GM10266 (cell line): Measurements from ENCODE around the gene RNF8.

Experiments used
- DNase-seq: peaks from one replicate; pipeline ENCODE4 v3.0.0; 2012; ENCODE audit errors: extremely low spot score
- CTCF ChIP-seq: IDR thresholded peaks from 2 replicates; pipeline ENCODE4 v1.5.1; 2012; ENCODE audit warnings: mild to moderate bottlenecking, low read depth; ENCODE audit not compliant: control insufficient read depth, insufficient read depth; ENCODE audit errors: missing control alignments

Gene RNF8

DNA sequence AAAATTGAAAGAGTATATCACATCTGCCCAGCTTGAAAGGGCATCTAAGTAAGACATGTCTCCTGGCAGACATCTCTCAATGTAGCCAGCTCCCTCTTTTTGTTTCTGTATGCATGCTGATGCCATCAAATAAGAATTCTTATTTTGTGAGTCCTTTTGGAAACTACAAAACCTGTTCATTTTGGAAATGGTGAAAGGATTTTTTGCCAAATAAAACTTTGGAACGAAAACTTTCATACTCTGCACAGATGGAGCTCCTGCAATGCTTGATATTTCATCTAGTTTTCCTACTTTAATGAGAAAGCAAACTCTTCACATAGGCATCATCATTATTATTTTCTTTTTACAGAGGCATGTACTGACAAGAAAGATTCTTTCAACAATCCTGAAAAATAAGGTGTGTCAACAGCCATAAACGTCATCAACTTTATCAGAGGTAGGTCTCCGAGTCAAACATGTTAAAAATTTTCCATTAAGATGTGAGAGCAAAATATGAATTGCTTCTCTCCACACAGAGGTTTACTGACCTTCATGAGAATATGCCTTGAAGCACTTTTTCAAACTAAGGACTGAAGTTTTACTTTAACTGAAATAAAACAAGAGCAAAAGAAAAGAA is 53.1 kb downstream of the RNF8 start:
- no peak for DNase-seq
- no peak for TF ChIP-seq CTCF

DNA sequence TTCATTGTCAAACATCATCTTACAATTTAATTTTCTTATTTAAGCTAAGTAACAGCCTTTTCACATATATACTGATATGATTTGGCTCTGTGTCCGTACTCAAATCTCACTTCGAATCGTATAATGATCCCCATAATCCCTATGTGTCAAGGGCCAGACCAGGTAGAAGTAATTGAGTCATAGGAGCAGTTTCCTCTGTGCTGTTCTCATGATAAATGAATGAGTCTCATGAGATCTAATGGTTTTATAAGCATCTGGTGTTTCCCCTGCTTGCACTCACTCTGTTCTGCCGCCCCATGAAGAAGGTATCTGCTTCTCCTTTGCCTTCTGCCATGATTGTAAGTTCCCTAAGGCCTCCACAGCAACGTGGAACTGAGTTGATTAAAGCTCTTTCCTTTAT is 54.2 kb downstream of the RNF8 start:
- no peak for DNase-seq
- TF ChIP-seq CTCF: no peak

DNA sequence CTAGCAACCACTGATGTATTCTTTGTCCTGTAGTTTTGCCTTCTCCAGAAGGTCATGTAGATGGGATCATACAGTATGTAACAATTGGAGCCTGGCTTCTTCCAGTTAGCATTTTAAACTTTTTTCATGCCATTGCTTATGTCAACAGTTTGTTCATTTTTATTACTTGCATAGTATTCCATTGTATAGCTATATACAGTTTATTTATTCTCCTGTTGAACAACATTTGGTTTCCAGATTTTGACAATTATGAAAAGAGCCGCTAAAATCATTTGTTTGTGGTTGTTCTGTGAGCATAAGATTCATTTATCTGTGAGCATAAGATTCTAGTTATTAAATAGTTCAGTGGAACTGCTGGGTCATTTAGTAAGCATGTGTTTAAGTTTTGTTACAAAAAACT is 55.7 kb downstream of the RNF8 start:
- no peak for DNase-seq
- no peak for TF ChIP-seq CTCF

DNA sequence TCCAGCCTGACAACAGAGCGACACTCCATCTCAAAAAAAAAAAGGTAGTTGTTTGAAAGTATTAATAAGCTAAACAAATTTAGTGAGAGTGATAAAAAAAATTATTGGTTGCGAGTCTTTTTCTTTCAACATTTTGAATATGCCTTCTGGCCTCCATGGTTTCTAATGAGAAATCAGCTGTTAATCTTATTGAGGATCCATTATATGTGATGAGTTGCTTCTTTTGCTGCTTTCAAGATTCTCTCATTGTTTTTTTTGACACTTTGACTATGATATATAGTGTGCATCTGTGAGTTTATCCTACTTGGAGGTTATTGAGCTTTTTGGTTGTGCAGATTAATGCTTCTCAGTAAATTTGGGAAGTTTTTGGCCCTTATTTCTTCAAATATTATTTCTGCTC is 63.6 kb downstream of the RNF8 start:
- DNase-seq: no peak
- no peak for TF ChIP-seq CTCF

DNA sequence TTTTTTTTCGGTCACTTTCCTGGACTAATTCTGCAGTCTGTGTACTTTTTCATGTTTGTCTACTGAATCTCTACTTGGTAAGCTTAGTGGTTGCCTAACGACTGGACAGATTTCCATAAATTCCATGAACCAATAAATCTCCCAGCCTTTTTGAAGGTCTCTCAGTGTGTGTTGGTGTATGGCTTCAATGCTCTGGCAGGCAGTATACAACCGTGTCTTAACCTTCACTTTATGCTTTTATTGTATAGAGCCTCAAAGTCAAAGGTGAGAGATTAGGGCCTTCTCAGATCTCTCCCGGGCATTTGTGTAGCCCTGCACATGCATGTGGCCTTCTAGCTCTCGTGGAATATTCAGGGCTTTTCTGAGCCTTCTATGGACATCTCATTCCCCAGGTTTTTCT is 64.9 kb downstream of the RNF8 start:
- no peak for DNase-seq
- no peak for TF ChIP-seq CTCF

- DNase-seq: no peak
- no peak for TF ChIP-seq CTCF
These were observed 72.5 kb downstream of the RNF8 start for GRCh38 chr6:37426058-37426944.

DNA sequence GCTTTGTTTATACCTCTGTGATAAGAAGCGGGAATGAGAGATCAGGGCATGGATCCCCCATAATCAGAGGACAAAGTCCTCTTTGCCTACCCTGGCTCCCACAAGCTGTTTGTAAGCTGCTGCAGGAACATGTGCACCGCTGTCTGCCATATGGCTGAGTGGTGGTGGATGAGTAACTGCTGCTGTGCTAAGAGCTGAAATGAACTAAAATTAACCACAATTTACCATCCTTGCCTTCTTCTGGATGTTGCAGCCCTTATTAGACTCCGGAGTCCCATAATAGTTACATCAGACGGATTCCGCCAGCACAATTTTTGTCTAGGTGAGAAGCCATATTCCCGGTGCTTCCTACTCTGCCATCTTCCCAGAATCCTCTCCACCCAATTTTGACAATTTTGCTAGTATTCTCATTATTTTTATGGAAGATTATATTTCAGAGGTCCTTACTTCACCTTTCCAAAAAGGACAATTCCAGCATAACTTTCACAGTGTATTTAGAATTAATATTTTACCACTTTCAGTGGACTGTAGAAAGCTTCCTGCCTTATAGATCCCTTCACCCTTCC is 73.2 kb downstream of the RNF8 start:
- TF ChIP-seq CTCF: no peak
- no peak for DNase-seq
